LNCaP clone FGC (cell line): ENCODE measurements around the gene NDFIP2.
A peak's percentile ranks its signal among the peaks of the same experiment; 100 is the strongest.

Experiments used
- DNase-seq: peaks from one replicate; pipeline ENCODE4 v3.0.0-alpha.2; 2011; ENCODE audit warnings: low read depth
- H3K4me3 ChIP-seq: 2 replicates; pipeline ENCODE4 v1.5.1; 2011; ENCODE audit warnings: mild to moderate bottlenecking, low read depth, low read length, control low read depth
- CTCF ChIP-seq: IDR thresholded peaks from 2 replicates; pipeline ENCODE4 v1.5.1; 2012; ENCODE audit warnings: mild to moderate bottlenecking; ENCODE audit not compliant: control insufficient read depth, insufficient read depth; ENCODE audit errors: extremely low read depth

Gene NDFIP2

DNA sequence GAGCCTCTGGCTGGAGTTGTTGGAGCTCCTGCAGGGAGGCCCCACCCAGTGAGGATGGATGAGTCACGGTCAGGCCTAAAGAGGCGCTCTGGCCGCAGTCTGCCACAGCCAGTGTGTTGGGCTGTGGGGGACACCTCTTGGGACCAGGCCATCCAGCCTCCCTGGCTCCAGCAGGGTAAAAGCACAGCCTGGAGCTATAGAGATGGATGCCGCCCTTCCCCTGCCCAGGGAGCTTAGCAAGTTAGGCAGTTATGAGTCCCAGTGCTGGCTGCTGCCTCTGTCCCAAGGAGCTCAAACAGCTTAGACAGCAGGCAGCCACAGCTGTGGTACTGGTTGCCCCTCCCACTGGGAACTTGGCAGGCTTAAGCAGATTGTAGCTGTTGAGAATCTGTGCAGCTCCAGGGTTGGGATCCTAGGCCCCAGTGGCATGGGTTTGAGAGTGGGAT lies 100.9 kb downstream of the NDFIP2 start:
- DNase-seq = no peak
- TF ChIP-seq CTCF = no peak
- no peak overlapping the region for H3K4me3 ChIP-seq

DNA sequence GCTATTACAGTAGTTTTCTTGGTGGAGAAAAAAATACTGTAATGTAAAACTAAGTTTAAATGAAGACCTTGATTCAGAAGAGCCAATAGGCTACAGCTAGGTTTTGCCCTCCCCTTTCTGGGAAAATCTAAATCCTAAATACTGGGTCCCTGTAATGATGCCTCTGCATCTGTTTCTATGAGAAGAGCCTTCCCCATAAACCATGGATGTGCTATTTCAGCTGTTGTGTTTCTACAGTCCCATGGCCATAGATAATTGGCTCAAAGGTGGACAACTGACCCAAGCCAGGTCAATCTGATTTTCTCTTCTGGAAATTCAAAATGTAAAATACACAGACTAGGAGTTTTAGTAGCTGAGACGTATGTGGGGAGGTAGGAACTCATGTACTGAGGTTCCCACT lies 101.9 kb downstream of the NDFIP2 start:
- no peak for TF ChIP-seq CTCF
- H3K4me3 ChIP-seq = no peak overlapping the region
- DNase-seq = no peak

- DNase-seq = no peak
- H3K4me3 ChIP-seq = no peak overlapping the region
- no peak for TF ChIP-seq CTCF
These were observed 104.1 kb downstream of the NDFIP2 start for GRCh38 chr13:79585033-79585432.

DNA sequence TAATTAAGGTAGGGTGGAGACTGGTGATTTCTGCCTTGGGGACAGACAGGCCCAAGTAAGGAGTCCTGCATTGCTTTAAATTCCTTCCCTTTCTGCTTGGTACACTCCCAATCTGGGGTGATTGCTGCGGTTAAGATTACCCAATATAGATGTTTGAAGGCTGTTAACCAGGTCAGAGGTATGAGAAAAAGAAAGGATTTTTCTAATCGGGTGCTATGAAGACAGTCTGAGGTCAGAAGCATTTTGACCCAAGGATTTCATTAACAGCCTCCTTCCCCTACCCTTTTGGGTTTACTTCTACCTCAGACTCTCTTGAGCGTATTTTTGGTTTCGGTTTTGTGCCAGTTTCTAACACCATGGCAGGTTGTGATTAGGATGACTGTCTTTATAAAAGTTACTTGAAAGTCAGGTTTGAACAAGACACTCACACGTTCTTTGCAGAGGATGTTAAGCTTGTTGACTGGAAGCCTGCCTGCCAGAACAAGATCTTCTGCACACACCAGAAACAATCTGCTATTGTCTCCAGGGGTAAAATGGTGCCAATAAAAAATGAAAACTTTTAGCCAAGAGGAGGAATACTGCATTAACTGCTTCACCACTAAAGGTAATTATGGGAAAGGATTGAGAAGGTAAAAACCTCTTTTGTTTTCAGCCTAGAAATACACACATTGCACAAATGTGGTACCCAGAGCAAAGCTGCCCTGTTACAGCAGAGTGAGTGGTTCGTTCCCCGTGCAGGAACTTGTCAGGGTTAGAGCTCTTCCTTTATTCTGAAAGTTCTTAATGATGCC lies 108.8 kb downstream of the NDFIP2 start:
- H3K4me3 ChIP-seq = peak overlapping the region; percentile 34
- DNase-seq = peak; percentile 54
- no peak for TF ChIP-seq CTCF

DNA sequence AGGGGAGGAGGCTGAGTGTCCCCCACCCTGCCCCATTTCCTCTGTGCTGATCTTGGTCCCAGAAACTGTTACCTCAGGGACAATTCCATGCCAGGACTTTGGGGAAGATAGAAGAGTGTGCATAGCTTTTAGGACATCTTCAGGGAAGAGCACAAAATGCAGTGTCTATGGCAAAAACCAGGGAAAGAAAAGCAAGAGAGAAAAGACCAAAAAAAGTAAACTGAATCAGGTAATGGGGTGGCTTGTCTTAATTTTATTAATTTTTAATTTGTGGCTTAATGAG lies 109.4 kb downstream of the NDFIP2 start:
- no peak for TF ChIP-seq CTCF
- H3K4me3 ChIP-seq = peak overlapping the region; percentile 34
- DNase-seq = no peak

DNA sequence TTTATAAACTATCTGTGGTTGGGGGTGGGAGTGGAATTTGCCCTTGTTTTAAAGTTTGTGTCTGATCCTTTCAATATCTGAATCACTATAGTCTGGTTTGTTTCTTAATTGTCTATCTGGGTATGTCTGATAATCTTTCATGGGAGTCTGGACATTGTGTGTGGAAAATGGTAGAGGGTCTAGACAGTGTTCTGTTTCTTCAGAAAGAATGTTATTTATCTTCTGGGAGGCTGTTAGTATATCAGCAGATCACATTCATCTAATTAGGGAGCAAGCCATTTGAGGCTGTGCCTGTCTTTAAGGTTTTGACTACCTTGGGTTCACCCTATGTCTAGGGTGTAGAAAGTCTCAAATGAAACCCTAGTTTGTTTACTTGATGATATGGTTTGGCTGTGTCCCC lies 110.5 kb downstream of the NDFIP2 start:
- TF ChIP-seq CTCF = no peak
- no peak for DNase-seq
- no peak overlapping the region for H3K4me3 ChIP-seq

DNA sequence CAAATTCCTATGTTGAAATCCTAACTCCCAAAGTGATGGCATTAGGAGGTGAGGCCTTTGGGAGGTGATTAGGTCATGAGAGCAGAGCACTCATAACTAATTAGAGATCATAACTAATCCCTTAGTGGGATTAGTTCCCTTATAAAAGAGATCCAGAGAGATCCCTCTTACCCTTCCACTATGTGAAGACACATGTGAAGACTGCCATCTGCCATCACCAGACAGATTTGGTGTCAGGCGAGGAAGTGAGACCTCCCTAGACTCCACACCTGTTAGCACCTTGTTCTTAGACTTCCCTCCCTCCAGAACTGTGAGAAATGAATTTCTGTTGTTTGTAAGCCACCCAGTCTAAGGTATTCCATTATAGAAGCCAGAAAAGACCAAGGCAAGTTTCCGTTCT lies 112.2 kb downstream of the NDFIP2 start:
- no peak for DNase-seq
- H3K4me3 ChIP-seq = no peak overlapping the region
- TF ChIP-seq CTCF = no peak
